Activated CD8-positive, alpha-beta memory T cell treated with anti-CD3 and anti-CD28 coated beads for 48 hours (primary cell): ENCODE data around the gene EIF5AL1.
"Not testable (repeated sequence)": the region's sequence is repeated elsewhere in the genome, so short reads cannot be mapped to it uniquely, and the experiment has no call there.

Source experiments
- DNase-seq, 3 experiments: peaks; one replicate each; pipeline ENCODE4 v3.0.0-alpha.2; 2020; ENCODE audit warnings: low read depth in 2 of 3, low spot score in 2 of 3

Gene EIF5AL1

DNA sequence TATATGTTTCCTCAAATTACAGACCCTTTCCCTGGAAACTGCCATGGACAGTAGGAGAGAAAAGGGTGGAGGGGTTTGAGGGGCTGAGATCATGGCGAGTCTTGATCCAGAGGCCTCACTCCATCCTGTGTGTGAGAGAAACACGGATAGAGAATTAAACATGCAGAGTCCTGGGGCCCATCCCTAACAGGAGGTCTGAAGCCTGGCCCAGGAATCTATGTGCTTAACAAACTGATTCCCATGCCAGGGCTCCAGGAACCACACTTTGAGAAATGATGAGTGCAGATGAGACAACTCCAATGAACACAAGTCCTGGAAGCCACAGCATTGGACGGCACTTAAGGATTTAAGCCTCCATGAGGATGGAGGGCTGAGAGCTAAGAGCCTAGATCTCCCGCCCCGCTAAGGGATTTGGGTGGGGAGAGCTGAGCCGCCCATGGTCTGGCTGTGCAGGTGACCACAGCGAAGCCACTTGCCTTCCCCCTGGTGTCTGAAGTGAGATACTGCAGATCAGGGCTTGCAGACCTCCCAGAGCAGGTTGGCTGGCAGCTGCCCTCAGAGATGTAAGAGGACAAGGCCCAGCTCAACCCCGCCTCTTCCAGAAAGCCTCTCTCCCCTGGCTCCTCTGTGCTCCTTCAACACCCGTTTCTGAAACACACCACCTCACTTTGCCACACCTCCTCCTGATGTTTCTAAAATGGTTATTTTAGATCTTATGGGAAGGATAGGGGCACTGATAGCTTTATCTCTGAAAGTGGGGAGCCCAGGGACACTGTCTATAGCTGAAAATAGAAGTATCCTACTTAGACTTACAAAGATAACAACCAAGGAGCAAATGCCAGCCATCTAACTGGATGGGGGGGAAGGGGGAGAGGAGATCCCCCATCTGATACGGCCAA lies 24.8 kb upstream of the EIF5AL1 start:
- DNase-seq, result peak in 2 of 3 experiments; percentile 10

DNA sequence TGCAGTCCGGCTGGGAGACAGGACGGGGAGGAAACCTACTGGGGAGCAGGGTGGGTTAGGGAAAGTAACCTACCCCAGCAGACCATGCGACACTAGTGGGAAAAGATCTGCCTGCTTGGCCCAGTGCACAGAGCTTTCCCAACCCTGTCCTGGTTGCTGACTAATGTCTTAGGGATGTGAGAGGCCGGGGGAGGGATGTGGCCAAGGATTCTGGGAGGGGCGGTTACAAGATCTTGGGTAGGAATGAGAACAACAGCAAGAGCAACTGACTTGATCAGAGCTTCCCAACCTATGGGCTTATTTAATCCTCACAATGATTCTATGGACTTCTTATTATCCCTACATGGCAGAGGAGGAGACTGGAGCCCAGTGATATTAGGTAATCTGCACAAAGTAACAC lies 24.0 kb upstream of the EIF5AL1 start:
- DNase-seq, result no peak

DNA sequence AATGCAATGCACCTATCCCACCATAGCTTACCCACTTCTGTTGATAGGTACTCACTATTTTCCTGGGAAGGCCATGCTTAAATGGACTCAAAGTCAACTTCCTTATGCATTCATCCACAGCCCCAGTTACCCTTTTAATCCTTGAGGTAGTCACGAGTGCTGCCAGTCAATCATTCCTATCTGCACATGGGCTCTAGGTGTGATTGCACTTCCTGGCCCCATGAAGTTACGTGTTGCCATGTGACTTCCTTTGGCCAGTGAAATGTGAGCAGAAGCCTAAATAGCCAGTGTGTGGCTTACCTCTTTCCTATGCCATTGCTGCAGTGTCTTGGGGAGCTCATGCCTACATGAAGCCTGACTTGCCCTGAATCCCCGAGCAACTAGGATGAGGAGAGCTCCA lies 23.5 kb upstream of the EIF5AL1 start:
- no peak for DNase-seq

DNA sequence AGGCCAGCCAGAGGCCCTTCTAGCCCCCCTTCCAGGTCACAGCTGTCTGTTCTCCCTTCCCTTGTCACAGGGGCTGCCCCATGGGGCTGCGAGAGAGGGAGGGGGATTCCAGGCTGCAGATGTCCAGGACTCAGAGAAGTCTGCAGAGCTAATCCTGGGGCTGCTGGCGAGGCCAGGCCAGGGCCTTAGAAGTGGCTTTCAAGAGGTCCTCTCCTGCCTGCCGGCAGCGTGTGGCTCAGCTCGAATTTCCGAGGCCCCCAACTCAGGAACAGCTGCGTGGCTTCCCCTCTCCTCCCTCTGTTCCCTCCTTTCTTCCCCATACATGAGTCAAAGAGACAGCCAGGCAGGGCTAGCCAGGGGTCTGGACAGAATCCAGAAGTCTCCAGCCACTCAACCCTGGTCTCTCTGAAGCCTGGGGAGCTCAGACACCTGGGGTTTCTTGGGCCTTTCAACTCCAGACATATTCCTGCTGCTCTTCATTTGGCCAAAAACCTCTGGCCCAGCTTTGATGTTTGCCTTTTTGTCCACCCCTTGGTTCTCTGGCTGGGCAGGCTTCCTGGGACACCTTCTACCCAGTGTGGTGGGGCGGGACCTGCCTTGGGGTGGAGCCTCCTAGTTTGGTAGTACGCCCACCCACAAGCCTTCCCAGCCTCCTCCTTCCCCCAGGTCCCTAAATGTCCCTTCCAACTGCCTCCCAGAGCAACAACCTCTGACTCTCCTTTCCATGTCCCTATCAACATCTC lies 21.8 kb upstream of the EIF5AL1 start:
- no peak for DNase-seq

- no peak for DNase-seq
Measured at GRCh38 chr10:79491143-79491835, 21.0 kb upstream of the EIF5AL1 start.

GRCh38 chr10:79492256-79492655 lies 20.1 kb upstream of the EIF5AL1 start:
- no peak for DNase-seq

DNA sequence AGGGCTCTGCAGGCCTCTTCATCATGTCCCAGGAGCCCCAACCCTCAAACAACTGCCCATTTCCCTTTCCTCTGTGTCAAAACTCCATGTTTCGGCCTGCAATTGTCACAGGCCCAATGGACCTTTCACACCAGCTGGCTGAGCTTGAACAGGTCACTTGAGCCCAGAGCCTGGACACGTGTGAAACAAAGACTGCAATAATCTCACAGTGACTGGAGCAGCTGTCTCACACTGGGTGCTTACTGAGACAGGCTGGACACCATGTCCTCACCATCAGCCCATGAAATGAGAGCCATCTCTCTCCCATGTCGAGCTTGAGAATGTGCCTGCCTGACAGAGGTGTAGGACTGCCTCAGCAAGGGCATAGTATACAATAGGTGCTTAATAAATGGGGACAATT lies 19.5 kb upstream of the EIF5AL1 start:
- DNase-seq, result no peak

DNA sequence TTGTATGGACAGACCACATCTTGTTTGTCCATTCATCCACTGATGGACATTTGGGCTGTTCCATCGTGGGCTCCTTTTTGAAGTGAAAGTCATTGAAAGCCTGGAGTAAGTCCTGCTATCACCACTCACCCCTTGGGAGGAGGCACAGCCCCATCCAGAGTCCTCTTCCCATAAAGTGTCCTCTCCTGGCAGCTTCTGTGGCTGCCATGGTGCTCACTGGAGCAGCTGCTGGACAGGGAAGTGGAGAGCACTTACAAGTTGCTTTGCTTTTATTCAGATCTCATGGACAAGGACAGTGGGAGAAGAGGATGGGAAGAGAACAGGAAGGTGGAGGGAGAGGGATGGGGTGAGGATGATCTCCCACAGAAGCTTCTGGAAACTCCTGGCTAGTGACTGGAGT lies 18.5 kb upstream of the EIF5AL1 start:
- no peak for DNase-seq

DNA sequence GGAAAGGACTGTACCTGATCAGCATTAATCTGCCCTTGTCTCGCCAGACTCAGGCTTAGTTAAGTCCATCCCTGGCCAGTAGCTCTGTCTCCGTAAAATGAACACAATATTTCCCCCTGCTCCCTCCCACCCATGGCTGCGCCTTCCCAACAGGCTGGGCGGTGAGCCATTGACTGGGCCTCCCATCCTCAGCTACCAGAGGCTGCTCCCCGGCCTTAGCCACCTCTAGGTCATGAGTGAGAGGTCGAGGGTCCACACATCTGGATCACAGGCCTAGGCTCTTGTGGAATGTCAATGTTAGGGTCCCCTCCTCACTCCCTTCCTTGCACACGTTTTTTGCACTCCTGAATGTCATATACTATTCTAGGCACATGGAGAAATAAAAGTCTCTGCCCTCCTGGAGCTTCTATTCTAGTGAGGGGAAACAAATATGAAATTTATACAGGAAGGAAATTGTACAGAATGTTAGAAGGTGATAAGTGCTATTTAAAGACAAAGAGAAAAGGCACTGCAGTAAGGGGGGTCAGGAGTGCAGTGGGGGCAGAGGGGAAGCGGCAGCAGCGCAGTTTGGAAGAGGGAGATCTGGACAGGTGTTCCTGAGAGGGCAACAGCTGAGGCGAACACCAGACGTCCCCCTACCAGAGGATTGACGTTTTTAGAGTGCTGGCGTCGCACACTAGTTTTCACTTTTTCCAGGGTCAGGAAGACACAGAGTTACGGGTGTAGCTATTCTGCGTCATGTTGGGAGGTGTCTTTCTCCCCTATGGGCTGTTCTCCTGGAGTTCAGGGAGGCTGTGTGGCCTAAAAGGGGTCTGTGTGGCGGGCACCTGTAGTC lies 17.2 kb upstream of the EIF5AL1 start:
- DNase-seq, result no peak

- DNase-seq, result no peak
Measured at GRCh38 chr10:79495791-79496190, 16.5 kb upstream of the EIF5AL1 start.

DNA sequence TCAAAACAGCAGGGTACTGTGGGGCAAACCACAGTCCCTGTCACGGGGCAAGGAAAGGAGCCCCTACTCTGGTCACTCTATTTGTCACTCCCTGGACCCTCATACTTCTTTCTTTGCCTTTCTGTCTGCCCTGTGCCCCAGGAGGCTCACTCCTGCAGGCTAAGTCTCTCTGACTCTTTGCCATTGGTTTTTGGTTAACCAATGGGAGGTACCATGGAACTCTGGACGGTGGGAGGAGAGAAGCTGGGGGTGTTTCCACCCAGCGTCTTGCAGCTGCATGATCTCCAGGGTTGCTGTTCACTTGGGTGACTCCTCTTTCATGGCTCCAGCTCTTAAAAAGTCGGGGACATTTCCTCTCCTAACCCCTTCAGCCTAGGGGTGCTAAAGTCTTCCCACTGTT lies 15.4 kb upstream of the EIF5AL1 start:
- DNase-seq, result no peak

- no peak for DNase-seq
Measured at GRCh38 chr10:79498291-79498829, 14.0 kb upstream of the EIF5AL1 start.

GRCh38 chr10:79502561-79503309 lies 9.6 kb upstream of the EIF5AL1 start:
- DNase-seq, result no peak

DNA sequence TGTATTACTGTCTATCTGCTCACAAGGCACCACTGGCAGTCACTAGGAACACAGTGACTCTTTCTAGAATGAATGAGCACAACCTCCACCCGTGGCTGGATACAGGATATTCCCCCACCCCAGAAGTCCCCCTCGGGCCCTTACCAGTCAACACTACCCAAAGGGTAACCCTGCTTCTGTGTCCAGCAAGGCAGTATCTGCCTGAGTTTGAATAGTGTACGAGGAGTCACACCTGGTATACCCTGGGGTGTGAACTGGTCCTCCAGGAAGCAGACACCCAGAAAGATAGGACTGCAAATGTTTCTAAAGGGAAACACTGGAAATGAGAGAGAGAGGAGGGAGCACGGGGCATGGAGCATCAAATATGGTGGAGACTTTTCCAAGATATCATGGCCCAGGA lies 8.5 kb upstream of the EIF5AL1 start:
- DNase-seq, result not testable (repeated sequence)

GRCh38 chr10:79504483-79504882 lies 7.8 kb upstream of the EIF5AL1 start:
- DNase-seq, result not testable (repeated sequence)

DNA sequence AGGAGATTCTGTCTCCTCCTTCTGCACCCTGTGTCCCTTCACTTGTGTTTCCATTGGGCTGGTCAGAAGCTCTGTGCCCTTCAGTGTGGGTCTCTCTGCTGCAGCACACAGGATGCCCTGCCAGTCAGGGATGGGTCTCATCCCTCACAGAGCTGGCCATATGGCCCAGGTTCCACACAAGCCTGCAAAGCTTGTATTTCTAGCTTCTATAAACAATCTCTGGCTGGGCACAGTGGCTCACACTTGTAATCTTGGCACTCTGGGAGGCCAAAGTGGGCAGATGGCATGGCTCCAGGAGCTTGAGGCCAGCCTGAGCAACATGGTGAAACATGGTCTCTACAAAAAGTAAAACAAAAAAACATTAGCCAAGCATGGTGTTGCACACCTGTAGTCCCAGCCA lies 7.0 kb upstream of the EIF5AL1 start:
- not testable (repeated sequence) for DNase-seq

GRCh38 chr10:79505829-79506228 lies 6.5 kb upstream of the EIF5AL1 start:
- no peak for DNase-seq

DNA sequence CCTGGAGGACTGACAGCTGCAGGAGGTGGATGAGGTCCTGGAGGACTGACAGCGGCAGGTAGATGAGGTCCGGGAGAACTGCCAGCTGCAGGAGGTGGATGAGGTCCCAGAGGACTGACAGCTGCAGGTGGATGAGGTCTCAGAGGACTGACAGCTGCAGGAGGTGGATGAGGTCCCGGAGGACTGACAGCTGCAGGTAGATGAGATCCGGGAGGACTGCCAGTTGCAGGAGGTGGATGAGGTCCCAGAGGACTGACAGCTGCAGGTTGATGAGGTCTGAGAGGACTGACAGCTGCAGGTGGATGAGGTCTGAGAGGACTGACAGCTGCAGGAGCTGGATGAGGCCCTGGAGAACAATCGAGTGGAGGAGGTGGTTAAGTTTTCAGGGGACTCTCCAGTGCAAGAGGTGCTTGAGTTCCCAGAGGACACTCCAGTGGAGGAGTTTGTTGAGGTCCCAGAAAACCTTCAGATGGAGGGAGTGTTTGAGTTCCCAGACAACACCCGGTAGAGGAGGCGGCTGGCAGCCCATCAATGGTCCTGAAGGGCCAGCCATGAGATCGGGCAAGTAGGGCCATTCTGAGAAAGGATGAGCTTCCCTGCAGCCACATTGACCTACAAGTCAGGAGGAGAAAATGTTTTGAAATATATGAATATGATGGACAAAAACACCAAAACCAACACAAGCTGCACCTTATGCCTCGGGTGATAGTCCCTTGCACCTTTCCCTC lies 4.7 kb upstream of the EIF5AL1 start:
- DNase-seq, result no peak

DNA sequence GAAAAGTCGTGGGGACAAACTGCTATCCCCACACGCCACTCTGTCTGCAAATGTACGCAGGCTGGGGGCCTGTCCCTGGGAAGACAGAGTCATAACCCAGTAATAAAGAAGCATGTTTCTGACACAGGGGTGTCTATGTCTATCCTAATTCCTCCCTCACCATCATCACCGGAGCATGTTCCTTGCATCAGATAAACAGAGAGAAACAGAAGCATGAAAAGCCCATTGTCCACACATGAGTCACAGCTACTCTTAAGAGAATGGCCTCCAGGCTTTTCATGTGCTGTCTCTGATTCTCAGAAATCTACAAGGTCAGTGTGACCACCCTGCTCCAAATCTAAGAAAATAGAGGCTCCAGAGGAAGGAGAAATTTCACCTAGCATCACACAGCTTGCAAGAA lies 4.1 kb upstream of the EIF5AL1 start:
- DNase-seq, result not testable (repeated sequence)
